DND-41 (cell line): ENCODE results near the gene PRPSAP1.

ENCODE experiments used
- CTCF ChIP-seq: IDR thresholded peaks from 2 replicates; pipeline ENCODE4 v1.5.1; 2012; ENCODE audit warnings: borderline replicate concordance, low read length, moderate library complexity, mild to moderate bottlenecking; ENCODE audit not compliant: poor library complexity, severe bottlenecking; ENCODE audit errors: extremely low read depth
- EZH2 ChIP-seq: IDR thresholded peaks from 3 replicates; pipeline ENCODE4 v1.6.1; 2012; ENCODE audit warnings: borderline replicate concordance, low read depth, mild to moderate bottlenecking, moderate library complexity, low read length, inconsistent platforms; ENCODE audit not compliant: severe bottlenecking

GRCh38 chr17:76292567-76292966, 61.1 kb downstream of the PRPSAP1 start:
- TF ChIP-seq CTCF (no peak), EZH2 (no peak)
